WTC11 (cell line): ENCODE data around the gene RAB10. TPM values are rescaled to one million over a fixed set of nuclear protein-coding genes. Genes with fewer than 3 reads are reported as not detected.

ENCODE experiments used
- ESRRA ChIP-seq: sonication (generic); formaldehyde crosslinking; IDR thresholded peaks from 2 replicates; pipeline ENCODE4 v1.8.1; 2022; ENCODE audit warnings: mild to moderate bottlenecking, missing genetic modification reagents, borderline replicate concordance
- FOXP1 ChIP-seq: sonication (generic); formaldehyde crosslinking; IDR thresholded peaks from 2 replicates; pipeline ENCODE4 v1.8.0; 2022; ENCODE audit warnings: missing genetic modification reagents, mild to moderate bottlenecking, moderate library complexity, borderline replicate concordance
- HMGA2 ChIP-seq: fragments of 250-450 bp; sonication (Bioruptor Pico); IDR thresholded peaks from 2 replicates; pipeline ENCODE4 v1.4.0; 2021; ENCODE audit warnings: mild to moderate bottlenecking, moderate library complexity
- KAT7 ChIP-seq: sonication (generic); formaldehyde crosslinking; IDR thresholded peaks from 2 replicates; pipeline ENCODE4 v1.8.1; 2023; ENCODE audit warnings: missing genetic modification reagents, mild to moderate bottlenecking, borderline replicate concordance
- NFE2L1 ChIP-seq: sonication (generic); formaldehyde crosslinking; IDR thresholded peaks from 2 replicates; pipeline ENCODE4 v1.8.1; 2023; ENCODE audit warnings: missing genetic modification reagents
- SMAD3 ChIP-seq: sonication (generic); formaldehyde crosslinking; IDR thresholded peaks from 2 replicates; pipeline ENCODE4 v1.8.0; 2022; ENCODE audit warnings: missing genetic modification reagents, mild to moderate bottlenecking, borderline replicate concordance
- SOX15 ChIP-seq: fragments of 250-450 bp; sonication (Bioruptor Pico); IDR thresholded peaks from 2 replicates; pipeline ENCODE4 v1.9.0; 2021; ENCODE audit warnings: mild to moderate bottlenecking
- ZBTB21 ChIP-seq: sonication (generic); formaldehyde crosslinking; IDR thresholded peaks from 2 replicates; pipeline ENCODE4 v1.8.1; 2023; ENCODE audit warnings: mild to moderate bottlenecking, missing genetic modification reagents, borderline replicate concordance
- ZNF423 ChIP-seq: fragments of 250-450 bp; sonication (Bioruptor Pico); IDR thresholded peaks from 2 replicates; pipeline ENCODE4 v2.1.2; 2022; ENCODE audit warnings: mild to moderate bottlenecking, moderate library complexity
- total RNA-seq: library from RNA; stranded (reverse); gene quantifications from 3 replicates; pipeline ENCODE4 v1.2.3, GENCODE V29; 2021
- TF ChIP-seq, protein P1 (sequence below): sonication (generic); formaldehyde crosslinking; IDR thresholded peaks from 2 replicates; pipeline ENCODE4 v1.8.1; 2023; ENCODE audit warnings: mild to moderate bottlenecking, missing genetic modification reagents, borderline replicate concordance
- TF ChIP-seq, protein P2 (sequence below): fragments of 250-450 bp; sonication (Bioruptor Pico); conservative IDR thresholded peaks from 2 replicates; pipeline ENCODE4 v1.9.0; 2021; ENCODE audit warnings: mild to moderate bottlenecking
- TF ChIP-seq, protein P3 (sequence below): sonication (generic); formaldehyde crosslinking; conservative IDR thresholded peaks from 2 replicates; pipeline ENCODE4 v1.8.1; 2023; ENCODE audit warnings: mild to moderate bottlenecking, low read depth, missing genetic modification reagents, moderate library complexity
- TF ChIP-seq, protein P4 (sequence below): fragments of 250-450 bp; sonication (Bioruptor Pico); IDR thresholded peaks from 2 replicates; pipeline ENCODE4 v1.9.0; 2021; ENCODE audit warnings: mild to moderate bottlenecking
- TF ChIP-seq, protein P5 (sequence below): sonication (generic); formaldehyde crosslinking; IDR thresholded peaks from 2 replicates; pipeline ENCODE4 v1.8.1; 2023; ENCODE audit warnings: mild to moderate bottlenecking, missing genetic modification reagents
- TF ChIP-seq, protein P6 (sequence below): sonication (generic); formaldehyde crosslinking; IDR thresholded peaks from 2 replicates; pipeline ENCODE4 v1.8.1; 2023; ENCODE audit warnings: mild to moderate bottlenecking, missing genetic modification reagents, moderate library complexity
- TF ChIP-seq, protein P7 (sequence below): sonication (generic); formaldehyde crosslinking; IDR thresholded peaks from 2 replicates; pipeline ENCODE4 v1.8.0; 2022; ENCODE audit warnings: missing genetic modification reagents

RAB10 gene
- total RNA-seq, 1 experiment from 2014 or later, result 127 TPM

DNA sequence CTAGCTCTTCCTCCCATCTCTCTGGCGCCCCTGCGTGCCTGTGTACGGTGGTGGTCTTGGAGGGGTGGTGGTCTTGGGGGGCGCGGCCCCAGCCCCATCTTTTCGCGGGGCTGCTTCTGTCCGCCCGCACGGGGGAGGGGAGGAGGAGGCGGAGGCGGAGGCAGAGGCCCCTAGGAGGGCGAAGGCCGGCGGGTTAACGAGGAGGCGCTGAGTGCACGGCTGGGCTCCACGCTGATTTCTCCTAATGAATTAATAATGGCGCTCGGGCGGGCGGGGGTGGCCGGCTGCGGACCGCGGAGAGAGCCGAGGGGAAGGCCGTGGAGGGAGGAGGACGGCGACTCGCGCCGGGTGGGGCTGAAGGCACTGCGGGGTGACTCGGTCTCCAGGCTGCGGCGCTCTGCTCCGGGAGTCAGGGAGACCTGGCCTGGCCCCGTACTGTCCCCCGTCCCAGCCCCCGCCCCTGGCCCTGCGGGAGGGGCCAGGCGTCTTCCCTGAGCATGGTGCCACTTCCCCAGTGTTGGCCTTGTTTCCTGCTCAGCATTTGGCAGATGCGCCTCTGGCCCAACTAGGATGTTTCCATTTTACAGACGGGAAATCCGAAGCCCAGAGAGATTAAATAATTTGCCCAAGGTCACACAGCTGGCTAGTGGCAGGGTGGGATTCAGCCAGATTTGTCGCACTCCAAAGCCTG is 145.0 kb downstream of the RAB10 start (continued):
- TF ChIP-seq, protein P1, sequence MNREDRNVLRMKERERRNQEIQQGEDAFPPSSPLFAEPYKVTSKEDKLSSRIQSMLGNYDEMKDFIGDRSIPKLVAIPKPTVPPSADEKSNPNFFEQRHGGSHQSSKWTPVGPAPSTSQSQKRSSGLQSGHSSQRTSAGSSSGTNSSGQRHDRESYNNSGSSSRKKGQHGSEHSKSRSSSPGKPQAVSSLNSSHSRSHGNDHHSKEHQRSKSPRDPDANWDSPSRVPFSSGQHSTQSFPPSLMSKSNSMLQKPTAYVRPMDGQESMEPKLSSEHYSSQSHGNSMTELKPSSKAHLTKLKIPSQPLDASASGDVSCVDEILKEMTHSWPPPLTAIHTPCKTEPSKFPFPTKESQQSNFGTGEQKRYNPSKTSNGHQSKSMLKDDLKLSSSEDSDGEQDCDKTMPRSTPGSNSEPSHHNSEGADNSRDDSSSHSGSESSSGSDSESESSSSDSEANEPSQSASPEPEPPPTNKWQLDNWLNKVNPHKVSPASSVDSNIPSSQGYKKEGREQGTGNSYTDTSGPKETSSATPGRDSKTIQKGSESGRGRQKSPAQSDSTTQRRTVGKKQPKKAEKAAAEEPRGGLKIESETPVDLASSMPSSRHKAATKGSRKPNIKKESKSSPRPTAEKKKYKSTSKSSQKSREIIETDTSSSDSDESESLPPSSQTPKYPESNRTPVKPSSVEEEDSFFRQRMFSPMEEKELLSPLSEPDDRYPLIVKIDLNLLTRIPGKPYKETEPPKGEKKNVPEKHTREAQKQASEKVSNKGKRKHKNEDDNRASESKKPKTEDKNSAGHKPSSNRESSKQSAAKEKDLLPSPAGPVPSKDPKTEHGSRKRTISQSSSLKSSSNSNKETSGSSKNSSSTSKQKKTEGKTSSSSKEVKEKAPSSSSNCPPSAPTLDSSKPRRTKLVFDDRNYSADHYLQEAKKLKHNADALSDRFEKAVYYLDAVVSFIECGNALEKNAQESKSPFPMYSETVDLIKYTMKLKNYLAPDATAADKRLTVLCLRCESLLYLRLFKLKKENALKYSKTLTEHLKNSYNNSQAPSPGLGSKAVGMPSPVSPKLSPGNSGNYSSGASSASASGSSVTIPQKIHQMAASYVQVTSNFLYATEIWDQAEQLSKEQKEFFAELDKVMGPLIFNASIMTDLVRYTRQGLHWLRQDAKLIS (CRISPR knock-in tag), result 0 out of 2 replicates have a peak, but pooled peaks have one; percentile 7
- peak; percentile 81; the same call in 1 of the 2 replicates for TF ChIP-seq KAT7 (CRISPR knock-in tag)
- TF ChIP-seq ZNF423 (CRISPR knock-in tag), result no peak; the same call in 1 of the 2 replicates
- TF ChIP-seq, protein P2, sequence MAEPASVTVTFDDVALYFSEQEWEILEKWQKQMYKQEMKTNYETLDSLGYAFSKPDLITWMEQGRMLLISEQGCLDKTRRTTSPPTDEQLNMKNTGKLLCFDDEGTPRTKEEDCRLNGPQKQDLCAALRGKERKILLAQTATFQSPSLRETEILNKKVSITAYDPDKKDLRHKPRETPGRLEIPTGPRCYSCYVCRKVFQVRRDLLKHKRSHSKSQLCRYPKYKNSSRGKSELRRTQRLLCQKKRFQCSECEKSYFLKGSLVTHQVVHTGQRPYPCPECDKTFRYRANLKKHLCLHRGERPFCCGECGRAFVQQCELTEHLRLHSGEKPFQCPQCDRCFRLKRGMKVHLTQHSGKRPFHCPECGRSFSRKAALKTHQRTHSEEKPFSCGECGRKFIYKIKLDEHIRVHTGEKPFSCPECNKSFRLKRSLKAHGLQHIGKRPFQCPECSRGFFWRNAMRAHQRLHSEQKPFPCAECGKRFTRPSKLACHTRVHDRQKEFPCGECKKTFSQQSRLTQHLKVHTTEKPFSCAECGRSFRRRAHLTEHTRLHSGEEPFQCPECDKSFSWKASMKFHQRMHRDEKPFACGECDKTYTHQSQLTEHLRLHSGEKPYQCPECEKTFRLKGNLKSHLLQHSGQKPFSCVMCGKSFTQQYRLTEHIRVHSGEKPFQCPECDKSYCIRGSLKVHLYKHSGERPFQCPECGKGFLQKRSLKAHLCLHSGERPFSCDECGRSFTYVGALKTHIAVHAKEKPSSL, result no peak
- TF ChIP-seq FOXP1 (CRISPR knock-in tag), result no peak; the same call in 1 of the 2 replicates
- TF ChIP-seq, protein P3, sequence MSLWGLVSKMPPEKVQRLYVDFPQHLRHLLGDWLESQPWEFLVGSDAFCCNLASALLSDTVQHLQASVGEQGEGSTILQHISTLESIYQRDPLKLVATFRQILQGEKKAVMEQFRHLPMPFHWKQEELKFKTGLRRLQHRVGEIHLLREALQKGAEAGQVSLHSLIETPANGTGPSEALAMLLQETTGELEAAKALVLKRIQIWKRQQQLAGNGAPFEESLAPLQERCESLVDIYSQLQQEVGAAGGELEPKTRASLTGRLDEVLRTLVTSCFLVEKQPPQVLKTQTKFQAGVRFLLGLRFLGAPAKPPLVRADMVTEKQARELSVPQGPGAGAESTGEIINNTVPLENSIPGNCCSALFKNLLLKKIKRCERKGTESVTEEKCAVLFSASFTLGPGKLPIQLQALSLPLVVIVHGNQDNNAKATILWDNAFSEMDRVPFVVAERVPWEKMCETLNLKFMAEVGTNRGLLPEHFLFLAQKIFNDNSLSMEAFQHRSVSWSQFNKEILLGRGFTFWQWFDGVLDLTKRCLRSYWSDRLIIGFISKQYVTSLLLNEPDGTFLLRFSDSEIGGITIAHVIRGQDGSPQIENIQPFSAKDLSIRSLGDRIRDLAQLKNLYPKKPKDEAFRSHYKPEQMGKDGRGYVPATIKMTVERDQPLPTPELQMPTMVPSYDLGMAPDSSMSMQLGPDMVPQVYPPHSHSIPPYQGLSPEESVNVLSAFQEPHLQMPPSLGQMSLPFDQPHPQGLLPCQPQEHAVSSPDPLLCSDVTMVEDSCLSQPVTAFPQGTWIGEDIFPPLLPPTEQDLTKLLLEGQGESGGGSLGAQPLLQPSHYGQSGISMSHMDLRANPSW (CRISPR knock-in tag), result no peak
- no peak for TF ChIP-seq SMAD3 (CRISPR knock-in tag)
- TF ChIP-seq, protein P4, sequence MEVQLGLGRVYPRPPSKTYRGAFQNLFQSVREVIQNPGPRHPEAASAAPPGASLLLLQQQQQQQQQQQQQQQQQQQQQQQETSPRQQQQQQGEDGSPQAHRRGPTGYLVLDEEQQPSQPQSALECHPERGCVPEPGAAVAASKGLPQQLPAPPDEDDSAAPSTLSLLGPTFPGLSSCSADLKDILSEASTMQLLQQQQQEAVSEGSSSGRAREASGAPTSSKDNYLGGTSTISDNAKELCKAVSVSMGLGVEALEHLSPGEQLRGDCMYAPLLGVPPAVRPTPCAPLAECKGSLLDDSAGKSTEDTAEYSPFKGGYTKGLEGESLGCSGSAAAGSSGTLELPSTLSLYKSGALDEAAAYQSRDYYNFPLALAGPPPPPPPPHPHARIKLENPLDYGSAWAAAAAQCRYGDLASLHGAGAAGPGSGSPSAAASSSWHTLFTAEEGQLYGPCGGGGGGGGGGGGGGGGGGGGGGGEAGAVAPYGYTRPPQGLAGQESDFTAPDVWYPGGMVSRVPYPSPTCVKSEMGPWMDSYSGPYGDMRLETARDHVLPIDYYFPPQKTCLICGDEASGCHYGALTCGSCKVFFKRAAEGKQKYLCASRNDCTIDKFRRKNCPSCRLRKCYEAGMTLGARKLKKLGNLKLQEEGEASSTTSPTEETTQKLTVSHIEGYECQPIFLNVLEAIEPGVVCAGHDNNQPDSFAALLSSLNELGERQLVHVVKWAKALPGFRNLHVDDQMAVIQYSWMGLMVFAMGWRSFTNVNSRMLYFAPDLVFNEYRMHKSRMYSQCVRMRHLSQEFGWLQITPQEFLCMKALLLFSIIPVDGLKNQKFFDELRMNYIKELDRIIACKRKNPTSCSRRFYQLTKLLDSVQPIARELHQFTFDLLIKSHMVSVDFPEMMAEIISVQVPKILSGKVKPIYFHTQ, result no peak
- no peak for TF ChIP-seq HMGA2 (CRISPR knock-in tag)
- no peak for TF ChIP-seq ZBTB21 (CRISPR knock-in tag)
- no peak for TF ChIP-seq NFE2L1 (CRISPR knock-in tag)
- TF ChIP-seq, protein P5, sequence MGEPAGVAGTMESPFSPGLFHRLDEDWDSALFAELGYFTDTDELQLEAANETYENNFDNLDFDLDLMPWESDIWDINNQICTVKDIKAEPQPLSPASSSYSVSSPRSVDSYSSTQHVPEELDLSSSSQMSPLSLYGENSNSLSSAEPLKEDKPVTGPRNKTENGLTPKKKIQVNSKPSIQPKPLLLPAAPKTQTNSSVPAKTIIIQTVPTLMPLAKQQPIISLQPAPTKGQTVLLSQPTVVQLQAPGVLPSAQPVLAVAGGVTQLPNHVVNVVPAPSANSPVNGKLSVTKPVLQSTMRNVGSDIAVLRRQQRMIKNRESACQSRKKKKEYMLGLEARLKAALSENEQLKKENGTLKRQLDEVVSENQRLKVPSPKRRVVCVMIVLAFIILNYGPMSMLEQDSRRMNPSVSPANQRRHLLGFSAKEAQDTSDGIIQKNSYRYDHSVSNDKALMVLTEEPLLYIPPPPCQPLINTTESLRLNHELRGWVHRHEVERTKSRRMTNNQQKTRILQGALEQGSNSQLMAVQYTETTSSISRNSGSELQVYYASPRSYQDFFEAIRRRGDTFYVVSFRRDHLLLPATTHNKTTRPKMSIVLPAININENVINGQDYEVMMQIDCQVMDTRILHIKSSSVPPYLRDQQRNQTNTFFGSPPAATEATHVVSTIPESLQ, result no peak
- TF ChIP-seq, protein P6, sequence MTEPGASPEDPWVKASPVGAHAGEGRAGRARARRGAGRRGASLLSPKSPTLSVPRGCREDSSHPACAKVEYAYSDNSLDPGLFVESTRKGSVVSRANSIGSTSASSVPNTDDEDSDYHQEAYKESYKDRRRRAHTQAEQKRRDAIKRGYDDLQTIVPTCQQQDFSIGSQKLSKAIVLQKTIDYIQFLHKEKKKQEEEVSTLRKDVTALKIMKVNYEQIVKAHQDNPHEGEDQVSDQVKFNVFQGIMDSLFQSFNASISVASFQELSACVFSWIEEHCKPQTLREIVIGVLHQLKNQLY, result no peak
- no peak for TF ChIP-seq SOX15 (CRISPR knock-in tag)
- TF ChIP-seq ESRRA (CRISPR knock-in tag), result 0 out of 2 replicates have a peak, but pooled peaks have one; percentile 32
- TF ChIP-seq, protein P7, sequence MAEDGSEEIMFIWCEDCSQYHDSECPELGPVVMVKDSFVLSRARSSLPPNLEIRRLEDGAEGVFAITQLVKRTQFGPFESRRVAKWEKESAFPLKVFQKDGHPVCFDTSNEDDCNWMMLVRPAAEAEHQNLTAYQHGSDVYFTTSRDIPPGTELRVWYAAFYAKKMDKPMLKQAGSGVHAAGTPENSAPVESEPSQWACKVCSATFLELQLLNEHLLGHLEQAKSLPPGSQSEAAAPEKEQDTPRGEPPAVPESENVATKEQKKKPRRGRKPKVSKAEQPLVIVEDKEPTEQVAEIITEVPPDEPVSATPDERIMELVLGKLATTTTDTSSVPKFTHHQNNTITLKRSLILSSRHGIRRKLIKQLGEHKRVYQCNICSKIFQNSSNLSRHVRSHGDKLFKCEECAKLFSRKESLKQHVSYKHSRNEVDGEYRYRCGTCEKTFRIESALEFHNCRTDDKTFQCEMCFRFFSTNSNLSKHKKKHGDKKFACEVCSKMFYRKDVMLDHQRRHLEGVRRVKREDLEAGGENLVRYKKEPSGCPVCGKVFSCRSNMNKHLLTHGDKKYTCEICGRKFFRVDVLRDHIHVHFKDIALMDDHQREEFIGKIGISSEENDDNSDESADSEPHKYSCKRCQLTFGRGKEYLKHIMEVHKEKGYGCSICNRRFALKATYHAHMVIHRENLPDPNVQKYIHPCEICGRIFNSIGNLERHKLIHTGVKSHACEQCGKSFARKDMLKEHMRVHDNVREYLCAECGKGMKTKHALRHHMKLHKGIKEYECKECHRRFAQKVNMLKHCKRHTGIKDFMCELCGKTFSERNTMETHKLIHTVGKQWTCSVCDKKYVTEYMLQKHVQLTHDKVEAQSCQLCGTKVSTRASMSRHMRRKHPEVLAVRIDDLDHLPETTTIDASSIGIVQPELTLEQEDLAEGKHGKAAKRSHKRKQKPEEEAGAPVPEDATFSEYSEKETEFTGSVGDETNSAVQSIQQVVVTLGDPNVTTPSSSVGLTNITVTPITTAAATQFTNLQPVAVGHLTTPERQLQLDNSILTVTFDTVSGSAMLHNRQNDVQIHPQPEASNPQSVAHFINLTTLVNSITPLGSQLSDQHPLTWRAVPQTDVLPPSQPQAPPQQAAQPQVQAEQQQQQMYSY, result no peak
- TF ChIP-seq, all 79 proteins: peak for 11
